HG03469 (cell line): ENCODE data around the gene SLC51B.
"Not testable (repeated sequence)": the region's sequence is repeated elsewhere in the genome, so short reads cannot be mapped to it uniquely, and the experiment has no call there.

ENCODE experiments used
- ATAC-seq: cut with Tn5 transposase; IDR thresholded peaks from one replicate; pipeline ENCODE4 v1.9.1; 2021; ENCODE audit warnings: mild to moderate bottlenecking, moderate library complexity, moderate number of reproducible peaks; ENCODE audit not compliant: unreplicated experiment

SLC51B gene

GRCh38 chr15:65062726-65063125 is 17.5 kb downstream of the SLC51B start:
- ATAC-seq, result no peak

DNA sequence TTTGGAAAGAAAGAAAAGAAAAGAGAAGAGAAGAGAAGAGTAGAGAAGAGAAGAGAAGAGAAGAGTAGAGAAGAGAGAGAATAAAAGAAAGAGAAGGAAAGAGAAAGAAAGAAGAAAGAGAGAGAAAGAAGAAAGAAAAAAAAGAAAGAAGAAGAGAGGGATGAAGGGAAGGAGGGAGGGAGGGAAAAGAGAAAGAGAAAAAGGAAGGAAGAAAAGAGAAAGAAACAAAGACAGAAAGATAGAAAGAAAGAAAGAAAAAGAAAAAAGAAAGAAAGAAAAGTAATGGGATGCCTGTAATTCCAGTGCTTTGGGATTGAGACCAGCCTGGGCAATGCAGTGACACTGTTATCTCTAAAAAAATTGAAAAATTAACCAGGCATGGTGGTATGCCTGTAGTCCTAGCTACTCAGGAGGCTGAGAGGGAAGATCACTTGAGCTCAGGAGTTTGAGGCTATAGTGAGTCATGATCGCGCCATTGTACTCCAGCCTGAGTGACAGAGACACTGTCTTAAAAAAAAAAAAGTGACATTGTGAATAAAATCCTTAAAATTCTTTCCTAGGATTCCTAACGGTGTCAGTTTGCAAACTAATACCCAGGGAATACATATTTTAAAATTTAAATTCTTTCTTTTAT is 20.9 kb downstream of the SLC51B start:
- ATAC-seq, result no peak

DNA sequence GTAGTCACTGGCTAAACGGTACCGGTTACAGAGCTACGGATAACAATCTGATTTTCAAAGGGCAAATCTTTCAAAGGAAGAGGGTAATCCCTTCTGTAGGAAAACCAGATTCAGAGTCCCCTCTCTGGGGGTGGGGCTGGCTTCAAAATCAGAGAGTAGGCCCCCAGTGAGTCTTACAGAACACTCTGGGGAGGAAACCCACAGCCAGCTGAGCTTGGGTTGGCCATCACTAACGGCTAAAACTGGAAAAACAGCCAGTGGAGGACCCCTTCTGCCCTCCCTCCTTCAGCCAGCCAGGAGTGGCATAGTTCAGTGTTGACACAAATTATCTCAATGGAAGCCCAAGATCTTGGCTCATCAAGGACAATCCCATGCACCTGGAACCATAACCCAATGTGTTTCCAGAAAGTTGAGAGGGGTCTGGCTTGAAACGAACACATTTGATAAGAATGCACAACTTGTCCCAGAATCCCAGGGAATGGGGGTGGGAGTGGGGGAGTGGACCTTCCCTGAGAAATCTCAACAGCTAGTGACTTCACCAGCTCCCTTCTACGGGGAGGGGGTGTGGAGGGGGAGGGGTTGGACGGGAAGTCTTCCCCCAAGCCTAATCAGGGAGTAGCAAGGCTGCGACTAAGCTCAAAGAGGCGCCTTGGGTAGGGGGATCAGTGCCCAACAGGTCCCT is 21.6 kb downstream of the SLC51B start:
- no peak for ATAC-seq

DNA sequence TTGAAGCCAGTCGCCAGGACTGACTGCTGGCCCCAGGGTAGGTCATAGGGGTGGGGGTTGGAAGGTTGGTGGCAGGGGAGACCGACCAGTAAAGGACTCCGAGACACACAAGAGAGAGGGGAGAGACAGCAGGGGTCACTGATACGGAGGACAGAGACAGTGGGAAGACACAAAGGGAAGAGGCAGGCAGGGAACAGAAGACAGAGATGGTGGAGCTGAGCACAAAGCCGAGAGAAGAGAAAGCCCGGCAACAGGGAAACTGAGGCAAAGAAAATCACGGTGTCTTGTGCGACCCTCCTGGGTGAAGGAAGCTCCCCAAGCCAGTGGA is 22.1 kb downstream of the SLC51B start:
- no peak for ATAC-seq

GRCh38 chr15:65067645-65068402 is 22.6 kb downstream of the SLC51B start, which contains the start of gene RASL12:
RASL12 (minus strand) TSS chr15:65067991; CDS start chr15:65067835, 156 bp downstream.
- ATAC-seq, result no peak

DNA sequence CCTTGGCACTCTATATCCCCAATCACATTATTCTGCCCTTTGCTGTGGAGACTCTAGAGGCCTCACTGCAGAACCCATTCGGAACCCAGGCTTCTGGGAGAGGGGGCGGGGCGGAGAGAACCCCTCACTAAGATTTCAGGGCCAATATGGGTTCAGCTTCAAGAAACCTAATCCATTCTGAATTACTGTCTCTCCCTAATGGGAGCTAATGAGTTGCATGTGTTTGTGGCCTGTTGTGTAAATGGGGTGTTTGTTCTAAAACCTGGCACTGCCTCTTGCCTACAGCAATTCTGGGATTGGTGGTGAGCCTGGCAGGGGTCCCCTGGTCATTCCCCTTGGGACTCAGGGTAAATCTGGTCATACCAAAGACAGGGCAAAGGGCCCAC is 23.2 kb downstream of the SLC51B start:
- ATAC-seq, result no peak

DNA sequence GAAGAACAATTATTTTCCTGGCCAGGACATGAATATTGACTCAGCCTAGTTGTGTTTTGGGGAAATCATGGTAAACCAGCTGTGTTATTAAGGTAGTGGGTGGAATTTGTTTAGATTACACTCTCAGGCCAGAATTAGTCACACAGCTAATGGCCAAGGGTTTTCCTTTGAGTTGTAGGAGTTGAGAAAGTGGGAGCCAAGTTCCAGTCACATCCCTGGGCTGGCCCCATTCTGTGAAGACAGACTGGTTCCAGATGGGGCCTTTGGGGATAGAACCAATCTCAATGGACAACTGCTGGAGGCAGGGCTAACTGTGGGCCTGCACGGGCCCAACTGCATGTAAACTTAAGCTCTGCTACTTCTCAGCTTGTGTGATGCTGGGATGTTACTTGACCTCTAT is 24.0 kb downstream of the SLC51B start:
- no peak for ATAC-seq

- ATAC-seq, result no peak
Observed at GRCh38 chr15:65069779-65070546, 24.8 kb downstream of the SLC51B start.

DNA sequence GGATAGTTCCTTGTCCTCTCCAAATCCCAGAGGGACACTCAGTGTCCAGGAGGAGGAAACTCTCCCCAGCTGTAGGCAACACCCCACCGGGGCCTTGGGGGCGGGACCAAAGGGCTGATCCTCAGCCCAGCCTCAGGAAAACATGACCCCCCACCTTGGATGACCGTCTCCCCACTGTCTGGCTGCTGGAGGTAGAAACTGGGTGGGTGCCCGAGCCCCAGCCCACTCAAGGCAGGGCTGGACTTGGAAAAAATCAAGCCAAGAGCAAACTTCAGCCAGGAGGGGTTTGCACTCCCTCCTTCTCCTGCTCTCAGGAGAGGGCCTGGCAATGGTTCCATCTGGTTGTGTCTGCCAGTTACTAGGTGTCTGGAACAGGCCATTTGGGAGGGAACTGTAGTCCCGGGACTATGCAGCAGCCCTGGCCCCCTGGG is 26.2 kb downstream of the SLC51B start:
- ATAC-seq, result no peak

GRCh38 chr15:65072027-65072426 is 26.8 kb downstream of the SLC51B start:
- ATAC-seq, result no peak

- ATAC-seq, result no peak
Observed at GRCh38 chr15:65072617-65073016, 27.4 kb downstream of the SLC51B start.

DNA sequence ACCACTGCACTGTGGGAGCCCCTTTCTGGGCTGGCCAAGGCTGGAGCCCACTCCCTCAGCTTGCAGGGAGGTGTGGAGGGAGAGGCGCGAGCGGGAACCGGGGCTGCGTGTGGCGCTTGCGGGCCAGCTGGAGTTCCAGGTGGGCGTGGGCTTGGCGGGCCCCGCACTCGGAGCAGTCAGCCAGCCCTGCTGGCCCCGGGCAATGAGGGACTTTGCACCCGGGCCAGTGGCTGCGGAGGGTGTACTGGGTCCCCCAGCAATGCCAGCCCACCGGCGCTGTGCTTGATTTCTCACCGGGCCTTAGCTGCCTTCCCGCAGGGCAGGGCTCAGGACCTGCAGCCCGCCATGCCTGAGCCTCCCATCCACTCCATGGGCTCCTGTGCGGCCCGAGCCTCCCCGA is 29.8 kb downstream of the SLC51B start:
- not testable (repeated sequence) for ATAC-seq

DNA sequence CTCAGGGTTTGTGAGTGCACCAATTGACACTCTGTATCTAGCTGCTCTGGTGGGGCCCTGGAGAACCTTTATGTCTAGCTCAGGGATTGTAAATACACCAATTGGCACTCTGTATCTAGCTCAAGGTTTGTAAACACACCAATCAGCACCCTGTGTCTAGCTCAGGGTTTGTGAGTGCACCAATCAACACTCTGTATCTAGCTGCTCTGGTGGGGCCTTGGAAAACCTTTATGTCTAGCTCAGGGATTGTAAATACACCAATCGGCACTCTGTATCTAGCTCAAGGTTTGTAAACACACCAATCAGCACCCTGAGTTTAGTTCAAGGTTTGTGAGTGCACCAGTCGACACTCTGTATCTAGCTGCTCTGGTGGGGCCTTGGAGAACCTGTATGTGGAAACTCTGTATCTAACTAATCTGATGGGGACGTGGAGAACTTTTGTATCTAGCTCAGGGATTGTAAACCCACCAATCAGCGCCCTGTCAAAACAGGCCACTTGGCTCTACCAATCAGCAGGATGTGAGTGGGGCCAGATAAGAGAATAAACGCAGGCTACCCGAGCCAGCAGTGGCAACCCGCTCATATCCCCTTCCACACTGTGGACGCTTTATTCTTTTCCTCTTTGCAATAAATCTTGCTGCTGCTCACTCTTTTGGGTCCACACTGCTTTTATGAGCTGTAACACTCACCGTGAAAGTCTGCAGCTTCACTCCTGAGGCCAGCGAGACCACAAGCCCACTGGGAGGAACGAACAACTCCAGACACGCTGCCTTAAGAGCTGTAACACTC is 30.6 kb downstream of the SLC51B start:
- not testable (repeated sequence) for ATAC-seq

DNA sequence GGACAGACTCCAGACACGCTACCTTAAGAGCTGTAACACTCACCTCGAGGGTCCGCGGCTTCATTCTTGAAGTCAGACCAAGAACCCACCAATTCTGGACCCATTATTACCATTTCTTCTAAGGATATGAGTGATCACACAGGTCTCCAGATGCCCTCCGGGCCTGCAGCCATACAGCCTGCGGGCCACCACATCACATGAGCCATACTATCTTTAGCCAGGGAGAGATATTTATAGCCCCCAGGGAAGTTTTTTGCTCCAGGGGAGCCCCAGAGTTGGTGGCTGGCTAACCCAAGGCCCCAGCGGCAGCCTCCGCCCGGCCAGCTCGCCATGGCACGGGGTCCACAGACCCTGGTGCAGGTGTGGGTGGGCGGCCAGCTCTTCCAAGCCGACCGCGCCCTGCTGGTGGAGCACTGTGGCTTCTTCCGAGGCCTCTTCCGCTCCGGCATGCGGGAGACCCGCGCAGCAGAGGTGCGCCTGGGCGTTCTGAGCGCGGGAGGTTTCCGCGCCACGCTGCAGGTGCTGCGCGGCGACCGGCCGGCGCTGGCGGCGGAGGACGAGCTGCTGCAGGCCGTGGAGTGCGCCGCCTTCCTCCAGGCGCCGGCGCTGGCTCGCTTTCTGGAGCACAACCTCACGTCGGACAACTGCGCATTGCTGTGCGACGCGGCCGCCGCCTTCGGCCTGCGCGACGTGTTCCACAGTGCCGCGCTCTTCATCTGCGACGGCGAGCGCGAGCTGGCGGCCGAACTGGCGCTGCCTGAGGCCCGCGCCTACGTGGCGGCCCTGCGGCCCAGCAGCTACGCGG is 31.5 kb downstream of the SLC51B start, which contains the start of gene KBTBD13:
Gene KBTBD13, plus strand, starts transcription at position 261 of the 805 bp plus-strand sequence. Its CDS starts 70 bp downstream, at position 331.
- ATAC-seq, result no peak

GRCh38 chr15:65077291-65077980 is 32.2 kb downstream of the SLC51B start:
- ATAC-seq, result no peak

DNA sequence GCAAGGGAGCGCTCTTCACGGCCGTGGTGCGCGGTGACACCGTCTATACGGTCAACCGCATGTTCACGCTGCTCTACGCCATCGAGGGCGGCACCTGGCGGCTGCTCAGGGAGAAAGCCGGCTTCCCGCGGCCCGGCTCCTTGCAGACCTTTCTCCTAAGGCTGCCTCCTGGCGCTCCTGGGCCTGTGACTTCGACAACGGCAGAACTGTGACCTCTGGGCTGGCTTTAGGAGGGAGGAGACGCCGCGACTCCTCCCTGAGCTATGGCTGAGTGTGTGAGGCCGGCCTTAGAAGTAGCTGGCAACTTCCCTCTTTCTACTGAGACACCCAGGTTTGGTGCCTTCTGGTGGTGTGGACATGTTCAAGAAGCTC is 32.8 kb downstream of the SLC51B start:
- ATAC-seq, result no peak

- ATAC-seq, result no peak
Observed at GRCh38 chr15:65079580-65079979, 34.4 kb downstream of the SLC51B start.

GRCh38 chr15:65081270-65081669 is 36.1 kb downstream of the SLC51B start:
- ATAC-seq, result no peak

- no peak for ATAC-seq
Observed at GRCh38 chr15:65081758-65082157, 36.6 kb downstream of the SLC51B start.
